Mucosa of rectum (tissue), 2 donors: ENCODE measurements around the gene WDR27.
A peak's percentile ranks its signal among the peaks of the same experiment; 100 is the strongest.

ENCODE experiments used
- H3K27ac ChIP-seq, 2 donors: one replicate each; pipeline ENCODE4 v1.7.0; 2013; ENCODE audit warnings: inconsistent platforms in 2 of 2, low read depth in 2 of 2, low read length in 2 of 2
- H3K27me3 ChIP-seq, 2 donors: one replicate each; pipeline ENCODE4 v1.7.0; 2013; ENCODE audit warnings: low read length in 2 of 2; ENCODE audit not compliant: control insufficient read depth in 2 of 2, insufficient read depth in 2 of 2
- H3K36me3 ChIP-seq, 2 donors: one replicate each; pipeline ENCODE4 v1.7.0; 2013; ENCODE audit warnings: low read length in 2 of 2; ENCODE audit not compliant: control insufficient read depth in 2 of 2, insufficient read depth in 2 of 2
- H3K4me1 ChIP-seq, 2 donors: one replicate each; pipeline ENCODE4 v1.7.0; 2013; ENCODE audit warnings: low read length in 2 of 2, mild to moderate bottlenecking in 1 of 2; ENCODE audit not compliant: control insufficient read depth in 2 of 2, insufficient read depth in 2 of 2
- H3K4me3 ChIP-seq, 2 donors: one replicate each; pipeline ENCODE4 v1.7.0; 2013; ENCODE audit warnings: low read length in 2 of 2
- H3K9ac ChIP-seq, 2 donors: one replicate each; pipeline ENCODE4 v1.7.0; 2013; ENCODE audit warnings: low read length in 2 of 2, low read depth in 1 of 2, mild to moderate bottlenecking in 1 of 2
- H3K9me3 ChIP-seq, 2 donors: one replicate each; pipeline ENCODE4 v1.7.0; 2013; ENCODE audit warnings: low read length in 2 of 2; ENCODE audit not compliant: control insufficient read depth in 2 of 2
- donor health status: healthy.
- donor health status: Normal muscosa, but diverticular disease.

The WDR27 gene

GRCh38 chr6:169536446-169537170 is 165.2 kb downstream of the WDR27 start:
- Histone ChIP-seq H3K4me1 (no peaks in the 10 kb centered on the region), H3K9me3 (peaks cover 0 to 10% of the 10 kb centered on the region in 2 donors)

GRCh38 chr6:169534039-169534421 is 167.8 kb downstream of the WDR27 start:
- Histone ChIP-seq H3K36me3 (no peaks in the 10 kb centered on the region), H3K27me3 (no peaks in the 10 kb centered on the region), H3K9me3 (peaks cover 0 to 10% of the 10 kb centered on the region in 2 donors), H3K27ac (no peak overlapping the region), H3K4me1 (no peaks in the 10 kb centered on the region), H3K4me3 (no peak overlapping the region), H3K9ac (no peak overlapping the region)

More at GRCh38 chr6:169536446-169537170, 165.2 kb downstream of the WDR27 start:
- Histone ChIP-seq H3K36me3 (no peaks in the 10 kb centered on the region), H3K4me3 (no peak overlapping the region), H3K27me3 (no peaks in the 10 kb centered on the region), H3K27ac (no peak overlapping the region), H3K9ac (no peak overlapping the region)

GRCh38 chr6:169533301-169534038 is 168.4 kb downstream of the WDR27 start:
- H3K36me3 ChIP-seq, result no peaks in the 10 kb centered on the region
- peaks cover 0 to 10% of the 10 kb centered on the region in 2 donors for H3K9me3 ChIP-seq
- H3K4me1 ChIP-seq, result no peaks in the 10 kb centered on the region
- no peak overlapping the region for H3K4me3 ChIP-seq
- H3K9ac ChIP-seq, result no peak overlapping the region
- no peaks in the 10 kb centered on the region for H3K27me3 ChIP-seq
- no peak overlapping the region for H3K27ac ChIP-seq

GRCh38 chr6:169530752-169531123 is 171.1 kb downstream of the WDR27 start:
- no peak overlapping the region for H3K9ac ChIP-seq
- H3K27me3 ChIP-seq, result no peaks in the 10 kb centered on the region
- H3K36me3 ChIP-seq, result no peaks in the 10 kb centered on the region
- peaks cover 0 to 10% of the 10 kb centered on the region in 2 donors for H3K9me3 ChIP-seq
- H3K4me1 ChIP-seq, result no peaks in the 10 kb centered on the region
- H3K27ac ChIP-seq, result peak overlapping the region in 1 of 2 donors; percentile 3
- no peak overlapping the region for H3K4me3 ChIP-seq

- Histone ChIP-seq H3K27me3 (no peaks in the 10 kb centered on the region), H3K9me3 (peaks cover 0 to 8% of the 10 kb centered on the region in 2 donors), H3K9ac (no peak overlapping the region), H3K27ac (peak overlapping the region in 1 of 2 donors; percentile 3), H3K4me1 (no peaks in the 10 kb centered on the region), H3K4me3 (no peak overlapping the region), H3K36me3 (no peaks in the 10 kb centered on the region)
Observed at GRCh38 chr6:169529931-169530751, 171.7 kb downstream of the WDR27 start.

GRCh38 chr6:169528755-169529154 is 173.1 kb downstream of the WDR27 start:
- Histone ChIP-seq H3K36me3 (no peaks in the 10 kb centered on the region), H3K9ac (no peak overlapping the region), H3K27ac (no peak overlapping the region), H3K4me3 (no peak overlapping the region), H3K9me3 (peaks cover 0 to 4% of the 10 kb centered on the region in 2 donors), H3K4me1 (no peaks in the 10 kb centered on the region), H3K27me3 (no peaks in the 10 kb centered on the region)

- no peak overlapping the region for H3K4me3 ChIP-seq
- H3K9me3 ChIP-seq, result no peaks in the 10 kb centered on the region
- no peaks in the 10 kb centered on the region for H3K27me3 ChIP-seq
- H3K9ac ChIP-seq, result no peak overlapping the region
- H3K4me1 ChIP-seq, result no peaks in the 10 kb centered on the region
- H3K36me3 ChIP-seq, result no peaks in the 10 kb centered on the region
- no peak overlapping the region for H3K27ac ChIP-seq
Observed at GRCh38 chr6:169527306-169527705, 174.5 kb downstream of the WDR27 start.

- Histone ChIP-seq H3K4me1 (no peaks in the 10 kb centered on the region), H3K36me3 (no peaks in the 10 kb centered on the region), H3K27ac (no peak overlapping the region), H3K9ac (no peak overlapping the region), H3K4me3 (no peak overlapping the region), H3K9me3 (peaks cover 0 to 3% of the 10 kb centered on the region in 2 donors), H3K27me3 (no peaks in the 10 kb centered on the region)
Observed at GRCh38 chr6:169521825-169522224, 180.0 kb downstream of the WDR27 start.

GRCh38 chr6:169520104-169520503 is 181.7 kb downstream of the WDR27 start:
- H3K4me3 ChIP-seq, result no peak overlapping the region
- no peaks in the 10 kb centered on the region for H3K36me3 ChIP-seq
- H3K27me3 ChIP-seq, result no peaks in the 10 kb centered on the region
- no peak overlapping the region for H3K27ac ChIP-seq
- peaks cover 0 to 3% of the 10 kb centered on the region in 2 donors for H3K9me3 ChIP-seq
- H3K4me1 ChIP-seq, result no peaks in the 10 kb centered on the region
- no peak overlapping the region for H3K9ac ChIP-seq

- no peak overlapping the region for H3K27ac ChIP-seq
- peaks cover 0 to 3% of the 10 kb centered on the region in 2 donors for H3K9me3 ChIP-seq
- no peak overlapping the region for H3K9ac ChIP-seq
- no peaks in the 10 kb centered on the region for H3K36me3 ChIP-seq
- H3K4me3 ChIP-seq, result no peak overlapping the region
- H3K4me1 ChIP-seq, result no peaks in the 10 kb centered on the region
- no peaks in the 10 kb centered on the region for H3K27me3 ChIP-seq
Observed at GRCh38 chr6:169518451-169518850, 183.4 kb downstream of the WDR27 start.
